Right lobe of liver (tissue), 6 donors: ENCODE data around the gene CLSTN2. TPM values are rescaled to one million over a fixed set of nuclear protein-coding genes. Genes with fewer than 3 reads are reported as not detected.
A peak's percentile ranks its signal among the peaks of the same experiment; 100 is the strongest.

Source experiments
- ATAC-seq, 4 donors: fragments of 200-7000 bp; cut with Tn5 transposase; one replicate each; pipeline ENCODE4 v1.9.1; 2020; ENCODE audit warnings: mild to moderate bottlenecking in 4 of 4, moderate library complexity in 4 of 4
- DNase-seq, 3 donors: peaks; one replicate each; pipeline ENCODE4 v3.0.0-alpha.2; 2020
- H3K27ac ChIP-seq, 3 donors: fragments of 200-600 bp; one replicate each; pipeline ENCODE4 v1.8.0; 2022
- H3K27me3 ChIP-seq, 2 donors: fragments of 200-600 bp; one replicate each; pipeline ENCODE4 v1.8.0; 2022
- H3K36me3 ChIP-seq, 4 donors: fragments of 200-600 bp; sonication (generic) in 1 of 4; one replicate each; pipeline versions ENCODE4 v1.5.1 to v1.8.0; 2017 to 2022; ENCODE audit warnings: control low read depth in 1 of 4
- H3K4me1 ChIP-seq, 4 donors: fragments of 200-600 bp; sonication (generic) in 1 of 4; one replicate each; pipeline versions ENCODE4 v1.5.1 to v1.8.0; 2017 to 2022; ENCODE audit warnings: control low read depth in 1 of 4
- H3K4me3 ChIP-seq, 3 donors: fragments of 200-600 bp; one replicate each; pipeline ENCODE4 v1.8.0; 2022
- H3K9me3 ChIP-seq, 4 donors: fragments of 200-600 bp; sonication (generic) in 1 of 4; one replicate each; pipeline versions ENCODE4 v1.5.1 to v1.8.0; 2017 to 2022; ENCODE audit warnings: control low read depth in 1 of 4
- CTCF ChIP-seq, 4 donors: fragments of 200-600 bp in 3 of 4; fragments of 450-650 bp in 1 of 4; IDR thresholded peaks; one replicate each; pipeline versions ENCODE4 v1.5.1 to v1.8.0; 2016 to 2022; ENCODE audit warnings: antibody characterized with exemption in 4 of 4, mild to moderate bottlenecking in 2 of 4
- POLR2A ChIP-seq: fragments of 450-650 bp; IDR thresholded peaks from one replicate; pipeline ENCODE4 v1.6.1; 2017; ENCODE audit warnings: antibody characterized with exemption, mild to moderate bottlenecking
- WGBS: methylation state at CpG from one replicate; pipeline ENCODE4 v1.1.6; 2018; ENCODE audit warnings: low coverage, low lambda C conversion rate; ENCODE audit not compliant: insufficient coverage; ENCODE audit errors: missing lambda C conversion rate; 5-methylcytosine and 5-hydroxymethylcytosine counted together
- intact Hi-C, 2 donors: fragments of 100-400 bp; cut with DNase I; formaldehyde crosslinking; loops; one replicate each; pipeline versions ENCODE4 v1.11.2 to v1.14.1; 2022
- total RNA-seq, 6 experiments: library from RNA; depleted of rRNA in 2 of 6; stranded (reverse); fragments of >200 nt in 2 of 6; fragmentation: NEBNext Ultra II Directional in 3 of 6; extraction: Animal tissue kit (Norgen Biotek cat#: 25700) in 3 of 6; gene quantifications; one replicate each; pipeline versions ENCODE4 v1.1.0 to v1.2.4, GENCODE V29; 2016 to 2023
- donor health status: DM: no; HTN: yes; CAD: no.
- donor health status: DM: no; HTN: no; CAD: no.
- donor health status: DM: no; HTN: no; CAD: no.
- donor health status: DM: no; HTN: yes; CAD: no.
- donor health status: DM: no; HTN: yes; CAD: no.

CLSTN2 gene
- total RNA-seq, 6 experiments from 2014 or later = 1.0 to 3.3 (median 2.0) TPM

- H3K36me3 ChIP-seq = no peaks in the 10 kb centered on the region
- WGBS = 47% methylated on average over 6 of the region's 6 CpGs
- no peaks in the 10 kb centered on the region for H3K27me3 ChIP-seq
- no peaks in the 10 kb centered on the region for H3K9me3 ChIP-seq
- H3K4me3 ChIP-seq = no peak overlapping the region
- DNase-seq (no peak), ATAC-seq (peak; percentile 35 to 57 (median 52))
- no peak overlapping the region for H3K27ac ChIP-seq
- TF ChIP-seq POLR2A = no peak
- peak; percentile 33 to 49 (median 44) for TF ChIP-seq CTCF (IDR thresholded peaks at IDR 0.05)
- intact Hi-C loops = no loop called here
- no peaks in the 10 kb centered on the region for H3K4me1 ChIP-seq
Observed at GRCh38 chr3:140216249-140216648, 281.3 kb downstream of the CLSTN2 start.

GRCh38 chr3:140219291-140219690 lies 284.3 kb downstream of the CLSTN2 start:
- no peaks in the 10 kb centered on the region for H3K9me3 ChIP-seq
- no peak for DNase-seq

GRCh38 chr3:140219923-140220452 lies 285.0 kb downstream of the CLSTN2 start:
- DNase-seq (no peak), ATAC-seq (no peak)
- H3K4me1 ChIP-seq = no peaks in the 10 kb centered on the region
- H3K27me3 ChIP-seq = no peaks in the 10 kb centered on the region
- no peaks in the 10 kb centered on the region for H3K36me3 ChIP-seq
- H3K4me3 ChIP-seq = no peak overlapping the region
- intact Hi-C loops = no loop called here
- 61% methylated on average over 2 of the region's 2 CpGs for WGBS
- TF ChIP-seq CTCF (IDR thresholded peaks at IDR 0.05) (peak in 1 of 4 donors; percentile 15), POLR2A (no peak)
- H3K9me3 ChIP-seq = no peaks in the 10 kb centered on the region
- no peak overlapping the region for H3K27ac ChIP-seq

More at GRCh38 chr3:140219291-140219690, 284.3 kb downstream of the CLSTN2 start:
- intact Hi-C loops = no loop called here
- WGBS = 70% methylated on average over 11 of the region's 11 CpGs
- ATAC-seq = no peak
- Histone ChIP-seq H3K4me3 (no peak overlapping the region), H3K27ac (no peak overlapping the region), H3K4me1 (no peaks in the 10 kb centered on the region), H3K36me3 (no peaks in the 10 kb centered on the region), H3K27me3 (no peaks in the 10 kb centered on the region)
- TF ChIP-seq POLR2A (no peak), CTCF (IDR thresholded peaks at IDR 0.05) (no peak)

GRCh38 chr3:140223197-140223596 lies 288.2 kb downstream of the CLSTN2 start:
- ATAC-seq = no peak
- H3K27me3 ChIP-seq = no peaks in the 10 kb centered on the region
- no peaks in the 10 kb centered on the region for H3K4me1 ChIP-seq
- no peak overlapping the region for H3K27ac ChIP-seq
- no peak for DNase-seq
- H3K36me3 ChIP-seq = no peaks in the 10 kb centered on the region
- intact Hi-C loops = no loop called here
- WGBS = 36% methylated on average over 2 of the region's 4 CpGs
- no peak for TF ChIP-seq CTCF (IDR thresholded peaks at IDR 0.05)
- no peak for TF ChIP-seq POLR2A
- no peak overlapping the region for H3K4me3 ChIP-seq
- no peaks in the 10 kb centered on the region for H3K9me3 ChIP-seq

GRCh38 chr3:140223631-140224030 lies 288.6 kb downstream of the CLSTN2 start:
- no peaks in the 10 kb centered on the region for H3K9me3 ChIP-seq
- no peaks in the 10 kb centered on the region for H3K4me1 ChIP-seq
- H3K36me3 ChIP-seq = no peaks in the 10 kb centered on the region
- H3K4me3 ChIP-seq = no peak overlapping the region
- intact Hi-C loops = no loop called here
- DNase-seq (no peak), ATAC-seq (no peak)
- WGBS = 71% methylated on average over 2 of the region's 2 CpGs
- H3K27ac ChIP-seq = no peak overlapping the region
- H3K27me3 ChIP-seq = no peaks in the 10 kb centered on the region
- TF ChIP-seq POLR2A (no peak), CTCF (IDR thresholded peaks at IDR 0.05) (no peak)
